Hindlimb muscle (tissue), 1 donor: ENCODE data around the gene OR5AU1. TPM values are rescaled to one million over a fixed set of nuclear protein-coding genes. Genes with fewer than 3 reads are reported as not detected.
"Not testable (repeated sequence)": the region's sequence is repeated elsewhere in the genome, so short reads cannot be mapped to it uniquely, and the experiment has no call there.

Experiments used
- DNase-seq: peaks from one replicate; pipeline ENCODE4 v3.0.0-alpha.2; 2013
- polyA plus RNA-seq: library from polyadenylated mRNA; unstranded; fragments of 120-200 nt; gene quantifications from one replicate; pipeline ENCODE4 v1.2.1, GENCODE V29; 2013; ENCODE audit not compliant: insufficient read length

The OR5AU1 gene
- polyA plus RNA-seq, 1 donor, result 0.03 TPM

- no peak for DNase-seq
These were observed 13.7 kb upstream of the OR5AU1 start for GRCh38 chr14:21169573-21169972.

- DNase-seq, result no peak
These were observed 12.2 kb upstream of the OR5AU1 start for GRCh38 chr14:21168055-21168454.

GRCh38 chr14:21165670-21166069 is 9.8 kb upstream of the OR5AU1 start:
- not testable (repeated sequence) for DNase-seq

GRCh38 chr14:21165002-21165605 is 9.2 kb upstream of the OR5AU1 start:
- not testable (repeated sequence) for DNase-seq

GRCh38 chr14:21163871-21164291 is 8.0 kb upstream of the OR5AU1 start:
- no peak for DNase-seq

GRCh38 chr14:21162081-21162480 is 6.2 kb upstream of the OR5AU1 start:
- no peak for DNase-seq

GRCh38 chr14:21160061-21160610 is 4.3 kb upstream of the OR5AU1 start:
- DNase-seq, result no peak

- not testable (repeated sequence) for DNase-seq
These were observed 2.3 kb upstream of the OR5AU1 start for GRCh38 chr14:21158175-21158574.

- DNase-seq, result no peak
These were observed 6.1 kb downstream of the OR5AU1 start for GRCh38 chr14:21149641-21150367.

GRCh38 chr14:21145437-21145836 is 10.4 kb downstream of the OR5AU1 start:
- DNase-seq, result no peak

- no peak for DNase-seq
These were observed 13.5 kb downstream of the OR5AU1 start for GRCh38 chr14:21142357-21142756.

- DNase-seq, result no peak
These were observed 19.8 kb downstream of the OR5AU1 start for GRCh38 chr14:21136024-21136423.

GRCh38 chr14:21133901-21134300 is 22.0 kb downstream of the OR5AU1 start:
- no peak for DNase-seq

GRCh38 chr14:21123429-21123828 is 32.4 kb downstream of the OR5AU1 start:
- no peak for DNase-seq

GRCh38 chr14:21121122-21121521 is 34.7 kb downstream of the OR5AU1 start:
- no peak for DNase-seq

- no peak for DNase-seq
These were observed 35.2 kb downstream of the OR5AU1 start for GRCh38 chr14:21120686-21121085.

- DNase-seq, result no peak
These were observed 36.9 kb downstream of the OR5AU1 start for GRCh38 chr14:21118933-21119332.

- no peak for DNase-seq
These were observed 42.5 kb downstream of the OR5AU1 start for GRCh38 chr14:21113369-21113768.

GRCh38 chr14:21112255-21112654 is 43.6 kb downstream of the OR5AU1 start:
- no peak for DNase-seq

- DNase-seq, result no peak
These were observed 46.3 kb downstream of the OR5AU1 start for GRCh38 chr14:21109377-21110138.

- DNase-seq, result no peak
These were observed 47.1 kb downstream of the OR5AU1 start for GRCh38 chr14:21108791-21109190.

- no peak for DNase-seq
These were observed 48.5 kb downstream of the OR5AU1 start for GRCh38 chr14:21107283-21107800.
